Keratinocyte (primary cell): ENCODE results near the gene MAP2K2.

Experiments
- CTCF ChIP-seq, 3 experiments: IDR thresholded peaks in 1 of 3; conservative IDR thresholded peaks in 1 of 3; optimal IDR thresholded peaks in 1 of 3; 2 replicates in 2 of 3; 3 replicates in 1 of 3; pipeline versions ENCODE3 to v1.5.1; 2011; ENCODE audit warnings: low read length in 3 of 3, mild to moderate bottlenecking in 3 of 3, moderate library complexity in 2 of 3, control low read depth in 1 of 3, inconsistent platforms in 1 of 3; ENCODE audit not compliant: insufficient read depth in 2 of 3; ENCODE audit errors: extremely low read depth in 1 of 3
- EZH2 ChIP-seq: IDR thresholded peaks from one replicate; pipeline ENCODE4 v1.6.1; 2012; ENCODE audit warnings: inconsistent platforms, mild to moderate bottlenecking, low read length, moderate library complexity

GRCh38 chr19:4120559-4121272 lies 3.2 kb downstream of the MAP2K2 start:
- no peak for TF ChIP-seq CTCF (optimal IDR thresholded peaks at IDR 0.05 in 1 of 3, IDR thresholded peaks at IDR 0.05 in 1 of 3, conservative IDR thresholded peaks at IDR 0.05 in 1 of 3; ENCODE audit: extremely low read depth in 1 of 3, insufficient read depth in 2 of 3, low read length in 3 of 3)
- no peak for TF ChIP-seq EZH2
